RWPE1 (cell line): Measurements from ENCODE around the gene PDE3A.
"Not testable (repeated sequence)": the region's sequence is repeated elsewhere in the genome, so short reads cannot be mapped to it uniquely, and the experiment has no call there.

Source experiments
- CTCF ChIA-PET: fragments of 350-600 bp; sonication (Branson Sonifier 250); formaldehyde crosslinking; extraction: SDS; loops from one replicate; lab custom pipeline; 2021; lab: Yijun Ruan, JAX
- POLR2A ChIA-PET: fragments of 400-600 bp; formaldehyde crosslinking; extraction: SDS; loops from one replicate; lab custom pipeline; 2020; ENCODE audit warnings: antibody characterized with exemption; ENCODE audit not compliant: low non-redundant PET; lab: Yijun Ruan, JAX
- DNase-seq: peaks from one replicate; pipeline ENCODE4 v3.0.0; 2012; ENCODE audit warnings: low spot score
- H3K27ac ChIP-seq: fragments of 450-650 bp; 2 replicates; pipeline ENCODE4 v1.5.1; 2017
- TF ChIP-seq, protein P1 (sequence below): fragments of 450-650 bp; conservative IDR thresholded peaks from 2 replicates; pipeline ENCODE4 v1.5.1; 2017; ENCODE audit warnings: low read depth, mild to moderate bottlenecking

Gene PDE3A

DNA sequence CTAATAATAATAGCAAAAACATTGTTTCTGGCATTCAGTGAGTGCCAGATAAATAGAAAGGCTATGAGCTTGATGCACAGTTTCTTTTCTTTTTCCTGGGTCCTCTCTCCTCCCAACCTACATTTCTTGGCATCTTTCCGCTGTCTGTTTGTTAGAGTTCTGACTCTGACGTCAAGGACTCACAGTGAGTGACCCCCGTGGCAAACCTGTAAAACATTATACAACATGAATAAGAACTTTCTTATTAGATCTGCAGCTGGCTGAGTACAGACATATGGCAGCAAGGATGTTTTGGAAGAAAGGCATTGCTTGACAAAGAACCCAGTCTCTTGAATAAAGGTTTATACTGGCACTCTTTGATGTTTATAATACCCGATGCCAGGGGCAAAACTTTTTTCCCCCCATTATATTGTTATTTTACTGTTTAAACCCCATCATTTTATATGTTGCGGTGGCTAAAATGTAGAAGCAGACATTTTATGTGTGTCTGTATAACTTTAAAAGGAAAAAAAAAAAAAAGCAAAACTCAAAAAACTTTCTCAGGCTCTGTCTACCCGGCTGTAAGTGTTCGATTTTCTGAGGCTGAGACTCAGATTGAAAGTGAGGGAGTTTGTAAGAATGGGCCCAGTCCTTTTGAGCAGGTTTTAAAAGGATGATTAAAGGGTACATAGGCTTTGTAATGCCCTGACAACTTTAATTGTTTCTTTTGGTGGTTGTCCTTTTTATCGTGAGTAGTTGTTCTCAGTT lies 159.3 kb downstream of the PDE3A start:
- no peak for DNase-seq
- CTCF ChIA-PET, result interaction anchor here (0.8 kb wide), 1 partner anchor 9 kb away, joined by 3 read pairs; no protein-coding TSS in a partner anchor
- POLR2A ChIA-PET, result no interaction called here
- no peak overlapping the region for H3K27ac ChIP-seq
- TF ChIP-seq, protein P1, sequence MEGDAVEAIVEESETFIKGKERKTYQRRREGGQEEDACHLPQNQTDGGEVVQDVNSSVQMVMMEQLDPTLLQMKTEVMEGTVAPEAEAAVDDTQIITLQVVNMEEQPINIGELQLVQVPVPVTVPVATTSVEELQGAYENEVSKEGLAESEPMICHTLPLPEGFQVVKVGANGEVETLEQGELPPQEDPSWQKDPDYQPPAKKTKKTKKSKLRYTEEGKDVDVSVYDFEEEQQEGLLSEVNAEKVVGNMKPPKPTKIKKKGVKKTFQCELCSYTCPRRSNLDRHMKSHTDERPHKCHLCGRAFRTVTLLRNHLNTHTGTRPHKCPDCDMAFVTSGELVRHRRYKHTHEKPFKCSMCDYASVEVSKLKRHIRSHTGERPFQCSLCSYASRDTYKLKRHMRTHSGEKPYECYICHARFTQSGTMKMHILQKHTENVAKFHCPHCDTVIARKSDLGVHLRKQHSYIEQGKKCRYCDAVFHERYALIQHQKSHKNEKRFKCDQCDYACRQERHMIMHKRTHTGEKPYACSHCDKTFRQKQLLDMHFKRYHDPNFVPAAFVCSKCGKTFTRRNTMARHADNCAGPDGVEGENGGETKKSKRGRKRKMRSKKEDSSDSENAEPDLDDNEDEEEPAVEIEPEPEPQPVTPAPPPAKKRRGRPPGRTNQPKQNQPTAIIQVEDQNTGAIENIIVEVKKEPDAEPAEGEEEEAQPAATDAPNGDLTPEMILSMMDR, result no peak

DNA sequence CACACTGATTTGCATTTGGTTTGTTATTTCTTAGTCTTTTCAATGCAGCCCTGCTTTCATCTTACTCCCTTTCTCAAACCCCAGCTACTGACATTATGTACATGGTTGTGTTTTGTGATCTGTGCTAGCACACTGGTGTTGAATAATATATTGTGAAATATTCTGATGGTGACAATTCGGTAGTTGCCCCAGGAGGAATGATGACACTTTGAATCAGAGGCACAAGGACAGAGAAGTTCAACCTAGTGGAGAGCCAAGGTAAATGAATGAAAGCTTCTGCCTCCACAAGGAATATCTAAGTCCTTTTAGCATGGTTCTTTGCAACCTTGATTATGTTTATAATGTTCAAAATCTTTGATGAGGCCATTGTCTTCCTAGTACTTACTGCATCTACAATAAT lies 159.9 kb downstream of the PDE3A start:
- CTCF ChIA-PET, result no interaction called here
- no peak for DNase-seq
- H3K27ac ChIP-seq, result no peak overlapping the region
- TF ChIP-seq, protein P1, result no peak
- POLR2A ChIA-PET, result no interaction called here

DNA sequence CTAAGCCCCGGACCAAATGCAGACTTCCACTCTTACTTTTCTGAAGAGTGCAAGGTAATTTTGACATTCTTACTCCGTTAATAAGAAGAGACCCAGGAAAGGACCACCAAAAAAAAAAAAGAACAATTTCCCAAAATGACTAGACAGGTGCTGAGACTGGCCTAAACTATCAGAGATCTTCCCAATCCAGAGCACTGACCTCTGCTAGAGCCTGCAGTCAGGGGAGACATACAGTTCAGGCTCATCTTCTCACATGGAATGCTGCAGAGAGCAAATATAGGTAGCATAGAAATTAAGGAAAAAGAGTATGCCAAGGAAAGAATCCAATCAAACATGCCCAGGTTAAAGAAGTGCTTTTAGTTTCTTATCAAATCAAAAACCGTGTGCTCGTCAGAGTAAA lies 177.9 kb downstream of the PDE3A start:
- POLR2A ChIA-PET, result no interaction called here
- no peak for DNase-seq
- CTCF ChIA-PET, result no interaction called here

DNA sequence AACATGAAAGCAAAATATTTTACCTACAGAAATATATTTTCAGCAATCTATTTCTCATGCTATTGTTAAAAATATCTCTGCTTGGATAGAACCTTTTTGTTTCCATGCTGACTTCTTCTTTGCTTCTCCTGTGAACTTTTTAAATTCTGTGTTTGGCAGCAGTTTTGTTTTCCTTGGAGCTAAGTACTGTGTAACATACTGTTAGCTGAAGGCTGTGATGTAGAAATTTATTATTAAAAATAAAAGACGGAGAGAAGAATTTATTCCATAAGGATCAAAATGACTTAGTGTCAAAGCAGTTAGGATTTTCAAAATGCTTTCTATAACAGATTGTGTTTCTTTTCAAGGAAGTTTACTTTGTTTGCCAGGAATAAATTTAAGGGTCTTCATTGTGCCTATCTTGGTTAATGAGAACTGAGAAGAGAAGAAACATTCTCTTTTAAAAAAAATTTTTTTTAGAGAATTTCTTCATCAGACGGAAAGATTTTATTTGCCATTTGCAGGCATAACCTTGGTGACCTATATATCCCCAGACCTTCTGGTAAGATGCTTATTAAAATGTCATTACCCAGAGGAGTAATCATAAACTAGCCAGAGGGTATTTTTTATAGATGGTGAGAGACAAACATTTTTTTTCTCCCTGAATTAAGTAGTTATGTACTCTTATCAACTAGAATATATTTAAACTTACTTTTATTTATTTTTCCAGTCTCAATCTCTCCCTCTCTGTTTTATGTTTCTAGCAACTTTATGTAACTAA lies 179.7 kb downstream of the PDE3A start:
- CTCF ChIA-PET, result interaction anchor here (0.6 kb wide), 1 partner anchor 1804 kb away, joined by 6 read pairs; no protein-coding TSS in a partner anchor
- H3K27ac ChIP-seq, result no peak overlapping the region
- POLR2A ChIA-PET, result no interaction called here
- DNase-seq, result no peak
- TF ChIP-seq, protein P1, result no peak

More for the DNA sequence above, 177.9 kb downstream of the PDE3A start:
- TF ChIP-seq, protein P1, result no peak
- H3K27ac ChIP-seq, result no peak overlapping the region

DNA sequence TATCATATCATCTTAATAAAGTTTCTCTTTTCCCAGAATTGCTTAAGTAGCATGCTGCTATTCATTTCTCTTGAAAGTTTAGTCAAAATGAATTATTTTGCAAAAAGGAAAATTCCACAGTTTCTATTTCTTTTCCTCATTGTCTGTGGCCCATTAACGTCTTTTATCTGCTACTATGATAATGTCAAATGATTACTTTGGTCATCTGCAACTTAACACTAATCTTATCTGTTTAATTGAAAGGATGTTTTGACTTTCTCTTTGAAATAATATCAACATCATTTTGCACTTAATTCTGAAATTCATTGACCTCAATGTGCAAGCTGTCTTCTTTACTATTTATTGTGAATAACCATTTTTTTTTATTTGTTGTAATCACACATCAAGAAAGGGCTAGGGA lies 180.3 kb downstream of the PDE3A start:
- TF ChIP-seq, protein P1, result no peak
- POLR2A ChIA-PET, result no interaction called here
- CTCF ChIA-PET, result interaction anchor here (0.7 to 1.2 kb wide), 3 partner anchors 20 to 855 kb away, joined by 3 read pairs; no protein-coding TSS in a partner anchor
- no peak for DNase-seq
- no peak overlapping the region for H3K27ac ChIP-seq

DNA sequence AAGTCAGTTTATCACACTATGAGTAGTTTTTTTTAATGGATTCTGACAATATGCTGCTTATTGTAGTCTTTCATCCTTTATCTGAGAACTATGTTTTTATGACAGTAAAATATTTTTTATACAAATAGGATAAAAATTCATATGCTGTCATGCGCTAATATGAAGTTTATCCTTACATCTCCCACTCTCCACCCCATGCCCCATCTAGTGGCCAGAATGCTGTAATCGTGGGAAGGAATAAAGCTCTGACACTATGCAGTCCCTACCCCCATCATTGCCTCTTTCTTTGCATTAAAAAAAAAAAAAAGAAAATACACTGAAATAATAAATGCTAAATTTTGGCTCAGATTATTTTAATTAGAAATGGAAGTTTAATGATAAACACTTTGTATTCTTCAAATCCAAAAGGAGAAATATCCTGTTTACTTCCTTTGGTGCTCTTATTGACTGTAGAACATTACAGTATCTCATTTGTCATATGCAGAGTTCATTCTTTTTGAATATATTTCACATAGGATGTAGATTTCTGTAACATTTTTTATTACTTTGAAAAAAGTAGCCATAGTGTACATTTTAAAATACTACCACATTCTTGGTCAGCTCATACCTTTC lies 180.9 kb downstream of the PDE3A start:
- ChIA-PET CTCF (interaction anchor here (0.5 to 1.2 kb wide), 8 partner anchors 20 to 1595 kb away, joined by 3 read pairs; no protein-coding TSS in a partner anchor), POLR2A (no interaction called here)
- DNase-seq, result peak; percentile 1
- no peak overlapping the region for H3K27ac ChIP-seq
- TF ChIP-seq, protein P1, result no peak

DNA sequence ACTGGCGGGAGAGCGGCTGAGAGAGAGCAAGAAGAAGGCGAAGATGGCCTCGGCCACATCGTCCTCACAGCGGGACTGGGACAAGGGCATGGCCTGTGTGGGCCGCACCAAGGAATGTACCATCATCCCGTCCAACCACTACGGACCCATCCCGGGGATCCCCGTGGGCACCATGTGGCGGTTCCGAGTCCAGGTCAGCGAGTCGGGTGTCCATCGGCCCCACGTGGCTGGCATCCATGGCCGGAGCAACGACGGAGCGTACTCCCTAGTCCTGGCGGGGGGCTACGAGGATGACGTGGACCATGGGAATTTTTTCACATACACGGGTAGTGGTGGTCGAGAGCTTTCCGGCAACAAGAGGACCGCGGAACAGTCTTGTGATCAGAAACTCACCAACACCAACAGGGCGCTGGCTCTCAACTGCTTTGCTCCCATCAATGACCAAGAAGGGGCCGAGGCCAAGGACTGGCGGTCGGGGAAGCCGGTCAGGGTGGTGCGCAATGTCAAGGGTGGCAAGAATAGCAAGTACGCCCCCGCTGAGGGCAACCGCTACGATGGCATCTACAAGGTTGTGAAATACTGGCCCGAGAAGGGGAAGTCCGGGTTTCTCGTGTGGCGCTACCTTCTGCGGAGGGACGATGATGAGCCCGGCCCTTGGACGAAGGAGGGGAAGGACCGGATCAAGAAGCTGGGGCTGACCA lies 183.6 kb downstream of the PDE3A start:
- POLR2A ChIA-PET, DNase-seq, H3K27ac ChIP-seq, CTCF ChIA-PET: not testable (repeated sequence)

DNA sequence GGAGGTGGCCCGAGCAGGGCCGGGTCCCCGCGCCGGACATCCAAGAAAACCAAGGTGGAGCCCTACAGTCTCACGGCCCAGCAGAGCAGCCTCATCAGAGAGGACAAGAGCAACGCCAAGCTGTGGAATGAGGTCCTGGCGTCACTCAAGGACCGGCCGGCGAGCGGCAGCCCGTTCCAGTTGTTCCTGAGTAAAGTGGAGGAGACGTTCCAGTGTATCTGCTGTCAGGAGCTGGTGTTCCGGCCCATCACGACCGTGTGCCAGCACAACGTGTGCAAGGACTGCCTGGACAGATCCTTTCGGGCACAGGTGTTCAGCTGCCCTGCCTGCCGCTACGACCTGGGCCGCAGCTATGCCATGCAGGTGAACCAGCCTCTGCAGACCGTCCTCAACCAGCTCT lies 184.2 kb downstream of the PDE3A start:
- DNase-seq, H3K27ac ChIP-seq, CTCF ChIA-PET, POLR2A ChIA-PET: not testable (repeated sequence)
